PFSK-1 (cell line): Measurements from ENCODE around the gene RNF220.

Experiments
- POLR2AphosphoS5 ChIP-seq: IDR thresholded peaks from 2 replicates; pipeline ENCODE4 v1.6.1; 2012; ENCODE audit warnings: low read depth, mild to moderate bottlenecking, control low read depth, low read length, moderate library complexity
- REST ChIP-seq, 2 experiments: IDR thresholded peaks; 2 replicates each; pipeline versions ENCODE4 v1.6.1 to v1.8.0; 2011 to 2012; ENCODE audit warnings: low read depth in 2 of 2, low read length in 2 of 2, control low read depth in 1 of 2, inconsistent platforms in 1 of 2, mild to moderate bottlenecking in 1 of 2, moderate library complexity in 1 of 2; ENCODE audit not compliant: insufficient read depth in 1 of 2
- TAF1 ChIP-seq: IDR thresholded peaks from 2 replicates; pipeline ENCODE4 v1.6.1; 2012; ENCODE audit warnings: low read length, control low read depth, borderline replicate concordance; ENCODE audit not compliant: insufficient read depth

DNA sequence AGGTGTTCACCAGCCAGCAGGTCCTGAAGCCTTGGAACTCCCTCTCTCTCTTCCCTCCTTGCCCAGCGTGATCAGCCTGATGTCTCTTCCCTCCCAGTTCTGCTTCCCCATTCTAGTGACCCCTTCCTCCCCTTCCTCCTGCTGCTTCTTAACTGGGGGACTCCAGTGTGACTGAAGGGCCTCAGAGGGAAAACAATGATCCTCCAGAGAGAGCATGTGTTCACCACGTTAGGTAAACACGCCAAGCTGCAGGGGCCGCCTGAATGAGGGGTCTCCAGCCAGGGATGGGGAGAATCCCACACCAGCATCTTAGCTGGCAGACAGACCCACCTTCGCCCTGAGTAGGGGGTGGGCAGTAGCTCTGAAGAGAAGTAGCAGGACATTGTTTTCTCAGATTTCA is 144.5 kb downstream of the RNF220 start:
- no peak for TF ChIP-seq POLR2AphosphoS5
- no peak for TF ChIP-seq TAF1
- no peak for TF ChIP-seq REST (IDR thresholded peaks at IDR 0.05; ENCODE audit: insufficient read depth in 1 of 2, low read depth in 2 of 2, low read length in 2 of 2)
